RWPE2 (cell line): ENCODE data around the gene FNIP2.

Source experiments
- ATAC-seq: fragments of 200-7000 bp; cut with Tn5 transposase; 3 replicates; pipeline ENCODE4 v1.9.1; 2021; ENCODE audit warnings: low read depth
- DNase-seq: peaks from one replicate; pipeline ENCODE4 v3.0.0-alpha.2; 2020; ENCODE audit warnings: low spot score
- H3K27ac ChIP-seq: fragments of 450-650 bp; 2 replicates; pipeline ENCODE4 v1.5.1; 2017; ENCODE audit warnings: mild to moderate bottlenecking; ENCODE audit not compliant: poor library complexity, severe bottlenecking
- H3K27me3 ChIP-seq: fragments of 250-450 bp; sonication (Bioruptor Pico); 2 replicates; pipeline ENCODE4 v1.5.1; 2021; ENCODE audit warnings: mild to moderate bottlenecking, moderate library complexity; ENCODE audit not compliant: insufficient read depth, poor library complexity, severe bottlenecking
- H3K36me3 ChIP-seq: fragments of 250-450 bp; sonication (Bioruptor Pico); 2 replicates; pipeline ENCODE4 v1.5.1; 2020; ENCODE audit warnings: low read depth, mild to moderate bottlenecking, moderate library complexity
- H3K4me1 ChIP-seq: fragments of 250-450 bp; sonication (Bioruptor Pico); 2 replicates; pipeline ENCODE4 v1.5.1; 2021; ENCODE audit warnings: mild to moderate bottlenecking, moderate library complexity; ENCODE audit not compliant: insufficient read depth, poor library complexity, severe bottlenecking
- H3K4me3 ChIP-seq: fragments of 250-450 bp; sonication (Bioruptor Pico); 2 replicates; pipeline ENCODE4 v1.5.1; 2021; ENCODE audit warnings: mild to moderate bottlenecking, moderate library complexity; ENCODE audit not compliant: severe bottlenecking
- H3K9me3 ChIP-seq: fragments of 250-450 bp; sonication (Bioruptor Pico); 2 replicates; pipeline ENCODE4 v1.5.1; 2021; ENCODE audit warnings: mild to moderate bottlenecking, moderate library complexity; ENCODE audit not compliant: severe bottlenecking
- CTCF ChIP-seq: fragments of 450-650 bp; IDR thresholded peaks from one replicate; pipeline ENCODE4 v1.5.1; 2017; ENCODE audit warnings: mild to moderate bottlenecking, moderate library complexity; ENCODE audit not compliant: poor library complexity, severe bottlenecking

Gene FNIP2

GRCh38 chr4:158850371-158850770 is 81.5 kb downstream of the FNIP2 start:
- H3K4me3 ChIP-seq = no peak overlapping the region
- TF ChIP-seq CTCF = no peak
- ATAC-seq (no peak), DNase-seq (no peak)
- no peaks in the 10 kb centered on the region for H3K27me3 ChIP-seq
- H3K4me1 ChIP-seq = no peaks in the 10 kb centered on the region
- no peaks in the 10 kb centered on the region for H3K36me3 ChIP-seq
- H3K9me3 ChIP-seq = no peaks in the 10 kb centered on the region
- no peak overlapping the region for H3K27ac ChIP-seq

- no peak overlapping the region for H3K4me3 ChIP-seq
- peak; percentile 78 for TF ChIP-seq CTCF
- H3K27me3 ChIP-seq = no peaks in the 10 kb centered on the region
- H3K9me3 ChIP-seq = no peaks in the 10 kb centered on the region
- H3K4me1 ChIP-seq = no peaks in the 10 kb centered on the region
- DNase-seq (no peak), ATAC-seq (no peak)
- H3K27ac ChIP-seq = no peak overlapping the region
- no peaks in the 10 kb centered on the region for H3K36me3 ChIP-seq
Observed at GRCh38 chr4:158850800-158851644, 82.2 kb downstream of the FNIP2 start.

GRCh38 chr4:158854236-158854635 is 85.4 kb downstream of the FNIP2 start:
- Histone ChIP-seq H3K27ac (no peak overlapping the region), H3K9me3 (no peaks in the 10 kb centered on the region), H3K27me3 (no peaks in the 10 kb centered on the region), H3K36me3 (no peaks in the 10 kb centered on the region), H3K4me3 (no peak overlapping the region), H3K4me1 (peaks cover 5% of the 10 kb centered on the region)
- DNase-seq = no peak
- ATAC-seq = no peak
- no peak for TF ChIP-seq CTCF

GRCh38 chr4:158856852-158857251 is 88.0 kb downstream of the FNIP2 start:
- no peak overlapping the region for H3K27ac ChIP-seq
- no peaks in the 10 kb centered on the region for H3K9me3 ChIP-seq
- no peak overlapping the region for H3K4me3 ChIP-seq
- ATAC-seq (peak; percentile 82; the same call in 2 of the 3 replicates), DNase-seq (no peak)
- no peaks in the 10 kb centered on the region for H3K27me3 ChIP-seq
- TF ChIP-seq CTCF = peak; percentile 80
- H3K4me1 ChIP-seq = peaks cover 6% of the 10 kb centered on the region
- H3K36me3 ChIP-seq = peaks cover 6% of the 10 kb centered on the region; the same call in 1 of the 2 replicates

GRCh38 chr4:158857951-158858350 is 89.1 kb downstream of the FNIP2 start:
- DNase-seq = no peak
- H3K27ac ChIP-seq = no peak overlapping the region
- TF ChIP-seq CTCF = no peak
- H3K4me1 ChIP-seq = peaks cover 6% of the 10 kb centered on the region
- H3K27me3 ChIP-seq = no peaks in the 10 kb centered on the region
- no peaks in the 10 kb centered on the region for H3K9me3 ChIP-seq
- H3K36me3 ChIP-seq = peaks cover 6% of the 10 kb centered on the region; the same call in 1 of the 2 replicates
- ATAC-seq = no peak
- no peak overlapping the region for H3K4me3 ChIP-seq
